Left lung (tissue), 10 donors: Measurements from ENCODE around the gene PCDHGA6. TPM values are rescaled to one million over a fixed set of nuclear protein-coding genes. Genes with fewer than 3 reads are reported as not detected.

Experiments used
- ATAC-seq: fragments of 200-7000 bp; cut with Tn5 transposase; one replicate; pipeline ENCODE4 v1.9.1; 2020; ENCODE audit warnings: moderate library complexity
- DNase-seq, 4 donors: peaks; one replicate each; pipeline ENCODE4 v3.0.0-alpha.2; 2013 to 2020
- H3K27ac ChIP-seq, 2 donors: fragments of 200-600 bp; sonication (generic) in 1 of 2; one replicate each; pipeline versions ENCODE4 v1.5.0 to v1.8.0; 2020 to 2021
- H3K27me3 ChIP-seq, 2 donors: fragments of 200-600 bp; sonication (generic) in 1 of 2; one replicate each; pipeline versions ENCODE4 v1.5.0 to v1.8.0; 2020 to 2021
- H3K36me3 ChIP-seq, 2 donors: fragments of 200-600 bp; sonication (generic) in 1 of 2; one replicate each; pipeline versions ENCODE4 v1.5.0 to v1.8.0; 2020 to 2021
- H3K4me1 ChIP-seq, 2 donors: fragments of 200-600 bp; one replicate each; pipeline ENCODE4 v1.8.0; 2021
- H3K4me3 ChIP-seq, 2 donors: fragments of 200-600 bp; sonication (generic) in 1 of 2; one replicate each; pipeline versions ENCODE4 v1.5.0 to v1.8.0; 2020 to 2021; ENCODE audit warnings: mild to moderate bottlenecking in 1 of 2
- H3K9me3 ChIP-seq, 2 donors: fragments of 200-600 bp; sonication (generic) in 1 of 2; one replicate each; pipeline versions ENCODE4 v1.5.0 to v1.8.0; 2020 to 2021
- CTCF ChIP-seq, 2 donors: fragments of 200-600 bp; sonication (generic) in 1 of 2; IDR thresholded peaks; one replicate each; pipeline versions ENCODE4 v1.5.0 to v1.8.0; 2021; ENCODE audit warnings: antibody characterized with exemption in 2 of 2
- intact Hi-C, 2 donors: fragments of 100-400 bp; cut with DNase I; formaldehyde crosslinking; loops; one replicate each; pipeline versions ENCODE4 v1.11.2 to v1.14.2; 2022
- polyA plus RNA-seq, 6 donors: library from polyadenylated mRNA; unstranded; fragments of 120-200 nt; gene quantifications; one replicate each; pipeline ENCODE4 v1.2.1, GENCODE V29; 2013; ENCODE audit not compliant: insufficient read length in 6 of 6
- total RNA-seq, 2 donors: library from RNA; stranded (reverse); fragmentation: NEBNext Ultra II Directional; extraction: Animal tissue kit (Norgen Biotek cat#: 25700); gene quantifications; one replicate each; pipeline ENCODE4 v1.2.1, GENCODE V29; 2021
- donor health status: DM: no; HTN: yes; CAD: no.
- donor health status: DM: no; HTN: no; CAD: no.

Gene PCDHGA6
- total and polyA plus RNA-seq, 8 donors: 2.9 to 6.5 (median 5.4) TPM

GRCh38 chr5:141359790-141360426 is 13.8 kb upstream of the PCDHGA6 start, which contains the start of gene PCDHGB2:
PCDHGB2 (plus strand) TSS chr5:141359994; CDS start chr5:141360136, 142 bp downstream.
- Histone ChIP-seq H3K4me3 (no peak within 1 kb of the TSS), H3K4me1 (no peaks in the 10 kb centered on the region), H3K9me3 (peaks cover 4 to 96% of the 10 kb centered on the region in 2 donors), H3K27ac (no peak within 1 kb of the TSS), H3K27me3 (peaks cover 13 to 87% of the 10 kb centered on the region in 2 donors), H3K36me3 (no peaks in the 10 kb centered on the region)
- ATAC-seq: no peak
- intact Hi-C loops: no loop called here
- TF ChIP-seq CTCF (IDR thresholded peaks at IDR 0.05): peak in 1 of 2 donors; percentile 9
- DNase-seq: no peak

- no peak overlapping the region for H3K4me3 ChIP-seq
- H3K27me3 ChIP-seq: peaks cover 21 to 87% of the 10 kb centered on the region in 2 donors
- no peaks in the 10 kb centered on the region for H3K36me3 ChIP-seq
- intact Hi-C loops: no loop called here
- H3K4me1 ChIP-seq: no peaks in the 10 kb centered on the region
- no peak for ATAC-seq
- H3K27ac ChIP-seq: no peak overlapping the region
- no peak for DNase-seq
- peaks cover 4 to 96% of the 10 kb centered on the region in 2 donors for H3K9me3 ChIP-seq
- no peak for TF ChIP-seq CTCF (IDR thresholded peaks at IDR 0.05)
Observed at GRCh38 chr5:141360685-141361084, 13.0 kb upstream of the PCDHGA6 start.

GRCh38 chr5:141362719-141363118 is 11.0 kb upstream of the PCDHGA6 start:
- TF ChIP-seq CTCF (IDR thresholded peaks at IDR 0.05): no peak
- ATAC-seq (no peak), DNase-seq (no peak)
- Histone ChIP-seq H3K27me3 (peaks cover 40 to 91% of the 10 kb centered on the region in 2 donors), H3K36me3 (no peaks in the 10 kb centered on the region), H3K4me1 (no peaks in the 10 kb centered on the region), H3K4me3 (no peak overlapping the region), H3K9me3 (peaks cover 4 to 96% of the 10 kb centered on the region in 2 donors), H3K27ac (no peak overlapping the region)
- intact Hi-C loops: no loop called here

GRCh38 chr5:141363952-141364660 is 9.6 kb upstream of the PCDHGA6 start, which contains the start of gene PCDHGA5:
PCDHGA5 (plus strand) TSS chr5:141364162; CDS start chr5:141364331, 169 bp downstream.
- no peaks in the 10 kb centered on the region for H3K36me3 ChIP-seq
- intact Hi-C loops: no loop called here
- no peak within 1 kb of the TSS for H3K4me3 ChIP-seq
- no peak for DNase-seq
- no peak for TF ChIP-seq CTCF (IDR thresholded peaks at IDR 0.05)
- no peak for ATAC-seq
- peaks cover 4 to 89% of the 10 kb centered on the region in 2 donors for H3K9me3 ChIP-seq
- H3K27me3 ChIP-seq: peaks cover 47 to 99% of the 10 kb centered on the region in 2 donors
- no peaks in the 10 kb centered on the region for H3K4me1 ChIP-seq
- no peak within 1 kb of the TSS for H3K27ac ChIP-seq
